Endothelial cell of umbilical vein (primary cell): ENCODE measurements around the gene GALNT2. TPM values are rescaled to one million over a fixed set of nuclear protein-coding genes. Genes with fewer than 3 reads are reported as not detected.

Source experiments
- BruUV-seq: library from RNA; stranded (reverse); fragments of 400-500 nt; replicated peaks from 2 replicates; lab custom pipeline; 2021; lab: Mats Ljungman, UMichigan
- CTCF ChIA-PET: fragments of 300-600, 350-600 bp; sonication (Branson Sonifier 250); formaldehyde crosslinking; loops from one replicate; lab custom pipeline; 2021; ENCODE audit warnings: antibody characterized with exemption, inconsistent platforms; lab: Charles Lee
- POLR2A ChIA-PET: fragments of 300-600, 350-600 bp; sonication (Branson Sonifier 250); formaldehyde crosslinking; loops from one replicate; lab custom pipeline; 2021; ENCODE audit warnings: antibody characterized with exemption, inconsistent platforms; lab: Charles Lee
- DNase-seq: peaks from one replicate; pipeline ENCODE4 v3.0.0-alpha.2; 2011; ENCODE audit warnings: low read depth, low spot score
- FAIRE-seq: peaks from 2 replicates; lab custom pipeline; 2011; peaks lifted over from hg19 to GRCh38; lab: Jason Lieb, UNC
- H2AFZ ChIP-seq: 2 replicates; pipeline ENCODE4 v1.6.0; 2012; ENCODE audit warnings: low read depth, low read length, control low read depth, inconsistent platforms
- H3K27ac ChIP-seq: 2 replicates; pipeline ENCODE4 v1.5.1; 2011; ENCODE audit warnings: low read depth, mild to moderate bottlenecking, control low read depth, low read length, moderate library complexity; ENCODE audit not compliant: insufficient read depth
- H3K27me3 ChIP-seq, 2 experiments: 2 replicates each; pipeline versions ENCODE4 v1.6.0 to v1.6.1; 2011; ENCODE audit warnings: low read length in 2 of 2, mixed read lengths in 1 of 2; ENCODE audit not compliant: control insufficient read depth in 2 of 2, insufficient read depth in 2 of 2
- H3K36me3 ChIP-seq, 2 experiments: 2 replicates in 1 of 2; 3 replicates in 1 of 2; pipeline ENCODE4 v1.5.1; 2011; ENCODE audit warnings: low read length in 2 of 2, mild to moderate bottlenecking in 1 of 2, moderate library complexity in 1 of 2; ENCODE audit not compliant: control insufficient read depth in 2 of 2, insufficient read depth in 2 of 2; ENCODE audit errors: extremely low read depth in 1 of 2
- H3K4me1 ChIP-seq: 3 replicates; pipeline ENCODE4 v1.5.1; 2011; ENCODE audit warnings: mild to moderate bottlenecking, low read length; ENCODE audit not compliant: control insufficient read depth, insufficient read depth; ENCODE audit errors: extremely low read depth
- H3K4me2 ChIP-seq: 2 replicates; pipeline ENCODE4 v1.6.1; 2011; ENCODE audit warnings: low read length, control low read depth, mixed read lengths; ENCODE audit not compliant: insufficient read depth
- H3K4me3 ChIP-seq, 3 experiments: fragments of 200-600 bp in 1 of 3; sonication (generic), shearing (Covaris generic) in 1 of 3; replicated peaks in 1 of 3; 2 replicates each; pipeline ENCODE4 v1.5.1; 2011 to 2016; ENCODE audit warnings: control low read depth in 3 of 3, low read length in 3 of 3, mild to moderate bottlenecking in 2 of 3, inconsistent platforms in 1 of 3, low read depth in 1 of 3, moderate library complexity in 1 of 3; ENCODE audit not compliant: insufficient read depth in 1 of 3
- H3K79me2 ChIP-seq: 2 replicates; pipeline ENCODE4 v1.6.0; 2012; ENCODE audit warnings: low read length, inconsistent platforms; ENCODE audit not compliant: control insufficient read depth, insufficient read depth
- H3K9ac ChIP-seq: replicated peaks from 2 replicates; pipeline ENCODE3; 2011; ENCODE audit warnings: low read length, control low read depth; ENCODE audit not compliant: insufficient read depth; ENCODE audit errors: extremely low read depth
- H3K9me1 ChIP-seq: replicated peaks from 3 replicates; pipeline ENCODE4 v1.6.0; 2011; ENCODE audit warnings: mild to moderate bottlenecking, low read length; ENCODE audit not compliant: control insufficient read depth, insufficient read depth; ENCODE audit errors: extremely low read depth
- H3K9me3 ChIP-seq: replicated peaks from 2 replicates; pipeline ENCODE4 v1.5.1; 2012; ENCODE audit warnings: low read length, inconsistent platforms; ENCODE audit not compliant: control insufficient read depth, insufficient read depth
- H4K20me1 ChIP-seq: replicated peaks from 2 replicates; pipeline ENCODE3; 2011; ENCODE audit warnings: mild to moderate bottlenecking, low read length; ENCODE audit not compliant: control insufficient read depth, insufficient read depth; ENCODE audit errors: extremely low read depth
- EZH2 ChIP-seq: IDR thresholded peaks from 2 replicates; pipeline ENCODE4 v1.6.1; 2012; ENCODE audit warnings: borderline replicate concordance, low read depth, mild to moderate bottlenecking, moderate library complexity, low read length, inconsistent platforms; ENCODE audit not compliant: severe bottlenecking
- FOS ChIP-seq: IDR thresholded peaks from 2 replicates; pipeline ENCODE4 v1.6.1; 2011; ENCODE audit warnings: mild to moderate bottlenecking, low read length, moderate library complexity, borderline replicate concordance; ENCODE audit not compliant: insufficient read depth
- GATA2 ChIP-seq: IDR thresholded peaks from 2 replicates; pipeline ENCODE4 v1.7.0; 2011; ENCODE audit warnings: low read depth, mild to moderate bottlenecking, moderate library complexity, mixed read lengths, low read length; ENCODE audit not compliant: insufficient read length, insufficient read depth
- JUN ChIP-seq: IDR thresholded peaks from 2 replicates; pipeline ENCODE4 v1.6.1; 2011; ENCODE audit warnings: borderline replicate concordance, low read depth; ENCODE audit not compliant: insufficient read length, insufficient read depth
- MAX ChIP-seq: IDR thresholded peaks from 2 replicates; pipeline ENCODE4 v1.6.1; 2011; ENCODE audit not compliant: insufficient read depth, insufficient read length
- MYC ChIP-seq: IDR thresholded peaks from one replicate; pipeline ENCODE4 v1.6.1; 2011; ENCODE audit warnings: mild to moderate bottlenecking, low read depth, low read length
- POLR2A ChIP-seq: IDR thresholded peaks from 2 replicates; pipeline ENCODE4 v1.6.1; 2012; ENCODE audit warnings: low read depth, mild to moderate bottlenecking, control low read depth, low read length
- POLR2AphosphoS5 ChIP-seq: IDR thresholded peaks from 2 replicates; pipeline ENCODE4 v1.6.1; 2012; ENCODE audit warnings: low read depth, mild to moderate bottlenecking, control low read depth, low read length, moderate library complexity; ENCODE audit not compliant: insufficient read depth
- dilution Hi-C: fragments of 300-500 bp; cut with MboI; formaldehyde crosslinking; loops from one replicate; pipeline ENCODE4 v1.15.0; 2019; ENCODE audit warnings: low sequenced_read_pairs; ENCODE audit not compliant: extremely low pct_ligation_motif_present
- intact Hi-C: fragments of 100-400 bp; cut with micrococcal nuclease; formaldehyde crosslinking; loops from one replicate; pipeline ENCODE4 v1.10.0; 2022
- polyA plus RNA-seq, 4 experiments: library from polyadenylated mRNA; depleted of rRNA in 3 of 4; stranded (reverse) in 3 of 4; unstranded in 1 of 4; fragments of >200 nt; gene quantifications; 2 replicates each; pipeline versions ENCODE4 v1.2.1 to v1.2.3, GENCODE V29; 2011 to 2012; ENCODE audit warnings: missing spikeins in 1 of 4
- total RNA-seq: library from RNA; stranded (reverse); gene quantifications from 2 replicates; pipeline ENCODE4 v1.2.3, GENCODE V29; 2021
- TF ChIP-seq, protein P1 (sequence below), 2 donors: IDR thresholded peaks; 1 replicate in 1 of 2; 2 replicates in 1 of 2; pipeline ENCODE4 v1.5.1; 2011; ENCODE audit warnings: low read length in 2 of 2, mild to moderate bottlenecking in 2 of 2, moderate library complexity in 2 of 2, control low read depth in 1 of 2, inconsistent platforms in 1 of 2, low read depth in 1 of 2; ENCODE audit not compliant: insufficient read depth in 1 of 2; ENCODE audit errors: extremely low read depth in 1 of 2

Gene GALNT2
- total and polyA plus RNA-seq, 2 donors (not counting 3 experiments of a cell fraction or from before 2014, with no cell fraction given), result 56.3 to 77.5 TPM

DNA sequence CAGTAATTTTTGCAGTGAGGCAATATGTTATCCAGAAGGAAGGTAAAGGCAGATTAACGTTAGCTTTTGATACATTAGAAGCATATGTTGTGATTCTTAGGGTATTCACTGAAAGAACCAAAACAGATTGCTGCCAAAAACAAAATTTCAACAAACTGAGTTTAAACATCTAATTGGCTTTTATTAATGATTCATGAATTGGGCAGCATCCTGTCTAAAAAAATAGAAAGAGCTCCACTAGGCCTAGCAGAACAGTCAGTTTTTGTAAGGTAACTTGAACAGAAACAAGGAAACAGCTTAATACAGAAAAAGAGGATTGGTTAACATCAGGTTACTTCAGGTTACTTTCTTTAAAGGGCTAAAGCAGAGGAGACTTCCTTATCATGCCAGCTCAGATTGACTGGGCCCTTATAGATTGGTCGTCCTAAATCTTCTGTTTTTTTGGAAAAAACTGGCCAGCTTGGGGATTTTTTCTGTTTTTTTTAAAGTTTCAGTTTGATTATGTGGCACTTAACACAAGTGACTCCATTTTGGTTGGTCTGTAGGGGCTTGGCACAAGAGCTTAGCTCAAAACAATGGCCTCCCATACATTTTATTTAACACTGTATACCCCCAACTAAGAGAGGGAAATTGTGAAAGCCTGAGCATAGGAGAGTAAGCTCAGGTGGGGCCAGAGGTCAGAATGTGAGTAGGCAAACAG, 36.8 kb upstream of the GALNT2 start:
- no peak overlapping the region for H2AFZ ChIP-seq
- DNase-seq, result no peak
- intact Hi-C loops, result no loop called here
- BruUV-seq, result no TSS peak
- H3K4me3 ChIP-seq, result no peak overlapping the region
- H3K79me2 ChIP-seq, result no peaks in the 10 kb centered on the region
- ChIA-PET POLR2A (no interaction called here), CTCF (no interaction called here)
- FAIRE-seq, result no peak
- no peaks in the 10 kb centered on the region for H3K4me1 ChIP-seq
- no peak overlapping the region for H3K9ac ChIP-seq
- H3K36me3 ChIP-seq, result no peaks in the 10 kb centered on the region
- dilution Hi-C loops, result no loop called here
- no peaks in the 10 kb centered on the region for H3K27me3 ChIP-seq
- H4K20me1 ChIP-seq, result no peaks in the 10 kb centered on the region
- H3K4me2 ChIP-seq, result no peak overlapping the region
- H3K9me1 ChIP-seq, result no peaks in the 10 kb centered on the region
- no peak overlapping the region for H3K27ac ChIP-seq
- TF ChIP-seq POLR2AphosphoS5 (no peak), GATA2 (no peak), EZH2 (no peak), MYC (no peak), JUN (no peak), POLR2A (no peak), FOS (no peak), MAX (no peak)
- TF ChIP-seq, protein P1, sequence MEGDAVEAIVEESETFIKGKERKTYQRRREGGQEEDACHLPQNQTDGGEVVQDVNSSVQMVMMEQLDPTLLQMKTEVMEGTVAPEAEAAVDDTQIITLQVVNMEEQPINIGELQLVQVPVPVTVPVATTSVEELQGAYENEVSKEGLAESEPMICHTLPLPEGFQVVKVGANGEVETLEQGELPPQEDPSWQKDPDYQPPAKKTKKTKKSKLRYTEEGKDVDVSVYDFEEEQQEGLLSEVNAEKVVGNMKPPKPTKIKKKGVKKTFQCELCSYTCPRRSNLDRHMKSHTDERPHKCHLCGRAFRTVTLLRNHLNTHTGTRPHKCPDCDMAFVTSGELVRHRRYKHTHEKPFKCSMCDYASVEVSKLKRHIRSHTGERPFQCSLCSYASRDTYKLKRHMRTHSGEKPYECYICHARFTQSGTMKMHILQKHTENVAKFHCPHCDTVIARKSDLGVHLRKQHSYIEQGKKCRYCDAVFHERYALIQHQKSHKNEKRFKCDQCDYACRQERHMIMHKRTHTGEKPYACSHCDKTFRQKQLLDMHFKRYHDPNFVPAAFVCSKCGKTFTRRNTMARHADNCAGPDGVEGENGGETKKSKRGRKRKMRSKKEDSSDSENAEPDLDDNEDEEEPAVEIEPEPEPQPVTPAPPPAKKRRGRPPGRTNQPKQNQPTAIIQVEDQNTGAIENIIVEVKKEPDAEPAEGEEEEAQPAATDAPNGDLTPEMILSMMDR (IDR thresholded peaks at IDR 0.05; ENCODE audit: extremely low read depth in 1 of 2, insufficient read depth in 1 of 2, low read depth in 1 of 2, low read length in 2 of 2), result no peak
- no peaks in the 10 kb centered on the region for H3K9me3 ChIP-seq
